ENCODE measurements around the gene TBC1D26.
"Not testable (repeated sequence)": the region's sequence is repeated elsewhere in the genome, so short reads cannot be mapped to it uniquely, and the experiment has no call there.

DNA sequence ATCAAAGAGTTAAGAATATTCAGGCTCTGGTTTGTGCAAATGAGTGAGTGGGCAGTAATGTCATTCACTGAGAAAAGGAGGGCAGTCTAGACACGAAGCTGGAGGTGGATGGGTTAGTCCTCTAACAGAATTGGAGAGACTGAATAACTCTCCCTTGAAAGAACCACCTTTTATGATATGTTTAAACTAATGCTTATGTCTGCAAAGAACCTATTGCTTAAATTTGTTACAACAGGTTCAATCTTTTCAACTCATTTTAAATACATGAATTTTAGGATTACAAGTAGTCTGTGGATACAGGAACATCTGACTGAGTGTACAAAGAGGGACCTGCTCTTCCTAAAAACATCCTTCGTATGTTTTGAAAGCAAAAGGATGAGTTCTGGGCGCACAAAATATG lies 33.1 kb upstream of the TBC1D26 start:
- TF ChIP-seq POLR2A, CTCF, POLR2AphosphoS5 (IDR thresholded peaks at IDR 0.05): not testable (repeated sequence)

Data from suprapubic skin (tissue), 4 donors.